OCI-LY7 (cell line): ENCODE results near the gene PRKD1.

ENCODE experiments used
- CTCF ChIP-seq: fragments of 200-600 bp; sonication (generic); conservative IDR thresholded peaks from 2 replicates; pipeline ENCODE4 v1.5.1; 2014; ENCODE audit warnings: mild to moderate bottlenecking, antibody characterized with exemption, low read length, moderate library complexity, mixed read lengths
- EZH2phosphoT487 ChIP-seq: fragments of 200-600 bp; sonication (generic); IDR thresholded peaks from 2 replicates; pipeline ENCODE4 v1.6.1; 2018; ENCODE audit warnings: low read depth, borderline replicate concordance, mild to moderate bottlenecking, mixed run types, antibody characterized with exemption, low read length, moderate library complexity, mixed read lengths

- no peak for TF ChIP-seq CTCF
- no peak for TF ChIP-seq EZH2phosphoT487
These were observed 103.8 kb downstream of the PRKD1 start for GRCh38 chr14:29823816-29824215.
